ENCODE measurements around the gene ARFIP1.

Gene ARFIP1

DNA sequence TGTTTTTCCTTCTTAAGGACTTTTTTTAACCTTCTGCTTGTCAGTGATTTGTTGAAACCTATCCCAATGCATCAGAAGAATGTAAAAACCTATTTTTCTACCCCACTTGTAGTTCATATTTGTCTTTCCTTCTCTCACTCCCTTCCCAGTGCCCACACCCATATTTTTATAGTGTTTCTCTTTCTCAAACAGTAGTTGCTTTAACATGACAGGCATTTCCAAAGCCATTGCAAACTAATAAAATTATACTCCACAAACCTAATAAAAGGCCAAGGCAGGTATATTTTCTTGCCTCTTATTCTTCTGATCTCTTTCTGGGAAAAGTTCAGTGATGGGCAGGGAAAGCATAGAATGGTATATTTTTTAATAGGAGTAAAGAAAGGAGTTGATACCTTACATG lies 120.6 kb downstream of the ARFIP1 start:
- no peak for DNase-seq

GRCh38 chr4:152901205-152901604 lies 121.5 kb downstream of the ARFIP1 start:
- DNase-seq: no peak

GRCh38 chr4:152903658-152904057 lies 123.9 kb downstream of the ARFIP1 start:
- no peak for DNase-seq

DNA sequence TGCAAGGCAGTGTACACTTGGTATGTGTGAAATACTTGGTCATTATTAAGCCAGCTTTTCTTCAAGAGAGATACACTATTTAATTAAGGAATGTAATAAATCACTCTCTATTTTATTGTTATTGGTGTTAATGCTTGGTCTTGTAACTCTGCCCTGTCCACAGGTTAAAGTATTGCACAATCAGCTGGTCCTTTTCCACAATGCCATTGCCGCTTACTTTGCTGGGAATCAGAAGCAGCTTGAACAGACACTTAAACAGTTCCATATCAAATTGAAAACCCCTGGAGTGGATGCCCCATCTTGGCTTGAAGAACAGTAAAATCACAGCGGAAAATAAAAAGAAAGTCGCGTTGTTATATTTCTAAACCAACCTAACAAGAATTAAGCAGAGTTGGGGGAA lies 130.1 kb downstream of the ARFIP1 start:
- DNase-seq: no peak

GRCh38 chr4:152910521-152910920 lies 130.8 kb downstream of the ARFIP1 start:
- DNase-seq: no peak

DNA sequence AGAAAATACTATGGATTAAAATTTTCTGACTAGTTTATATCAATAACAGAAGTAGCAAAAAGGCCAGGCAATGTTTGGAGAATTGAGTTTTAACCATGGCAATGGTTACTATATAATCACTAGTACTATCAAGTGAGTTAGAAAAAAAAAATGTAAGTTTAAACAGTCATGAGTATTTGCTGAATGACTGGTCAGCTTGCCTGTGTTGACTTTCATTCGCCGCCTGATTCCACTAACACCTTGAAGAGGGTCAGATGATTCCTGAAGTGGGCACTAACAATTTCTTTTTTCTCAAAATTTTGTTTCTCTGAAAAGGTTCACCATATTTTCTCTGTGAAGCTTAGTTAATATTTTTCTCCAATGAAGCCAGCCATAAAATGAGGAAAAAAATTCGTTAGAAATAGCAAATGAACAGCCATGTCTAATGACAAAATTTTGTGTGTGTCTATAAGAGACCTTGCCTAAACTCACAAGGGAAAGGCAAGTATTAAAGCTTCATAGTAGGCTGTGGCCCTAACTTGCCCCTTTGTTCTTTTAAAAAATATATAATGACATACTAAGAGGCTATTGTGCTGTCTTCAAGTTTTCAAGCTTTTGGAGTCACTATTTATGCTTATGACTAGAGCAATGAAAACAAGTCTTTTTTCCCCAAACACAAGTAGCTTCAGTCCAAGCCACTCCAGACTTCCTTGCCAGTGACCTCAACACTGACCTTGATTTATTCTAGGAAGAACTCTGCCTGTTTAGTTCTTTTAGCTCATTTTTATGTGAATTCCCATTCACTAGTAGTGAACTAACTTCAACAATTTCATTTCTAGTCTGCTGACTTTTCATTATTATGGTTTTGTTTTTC lies 138.0 kb downstream of the ARFIP1 start:
- no peak for DNase-seq

GRCh38 chr4:152919826-152920225 lies 140.1 kb downstream of the ARFIP1 start:
- DNase-seq: no peak

DNA sequence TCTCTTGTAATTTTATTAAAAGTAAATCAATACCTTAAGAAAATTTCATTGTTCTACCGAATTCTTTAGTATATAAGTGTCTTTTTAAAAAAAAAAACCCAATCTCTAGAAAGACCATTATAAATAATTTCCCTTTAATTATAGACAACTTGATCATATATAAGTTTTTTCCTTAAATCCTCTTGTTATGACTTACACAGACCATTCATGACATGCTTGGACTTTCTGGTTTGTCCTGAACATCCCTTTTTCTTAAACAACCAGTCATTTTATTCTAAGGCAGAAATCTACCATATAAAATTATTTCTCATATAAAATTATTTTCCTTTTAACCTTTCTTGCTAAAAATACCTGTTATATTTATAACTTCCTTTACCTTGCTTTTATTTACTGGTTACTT lies 141.0 kb downstream of the ARFIP1 start:
- DNase-seq: no peak

DNA sequence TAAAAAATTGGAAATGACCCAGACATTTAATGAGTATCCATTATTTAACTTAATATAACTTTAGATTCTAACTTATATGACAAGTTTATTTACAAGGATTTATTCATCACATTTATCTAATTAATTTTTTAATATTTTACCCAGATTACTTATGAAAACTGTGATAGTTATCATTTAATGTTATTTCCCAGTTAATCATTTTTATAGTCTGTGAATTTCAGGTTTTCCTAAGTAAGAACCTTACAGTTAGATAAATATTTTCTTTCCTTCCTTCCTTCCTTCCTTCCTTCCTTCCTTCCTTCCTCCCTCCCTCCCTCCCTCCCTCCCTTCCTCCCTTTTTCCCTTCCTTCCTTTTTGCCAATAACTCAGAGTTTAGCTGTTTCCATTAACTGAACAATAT lies 141.5 kb downstream of the ARFIP1 start:
- DNase-seq: no peak

- DNase-seq: no peak
Measured at GRCh38 chr4:152925851-152926250, 146.1 kb downstream of the ARFIP1 start.

- DNase-seq: no peak
Measured at GRCh38 chr4:152926959-152927358, 147.2 kb downstream of the ARFIP1 start.

- DNase-seq: no peak
Measured at GRCh38 chr4:152927737-152928136, 148.0 kb downstream of the ARFIP1 start.

- DNase-seq: no peak
Measured at GRCh38 chr4:152928286-152928685, 148.5 kb downstream of the ARFIP1 start.

- DNase-seq: no peak
Measured at GRCh38 chr4:152929888-152930287, 150.1 kb downstream of the ARFIP1 start.

- DNase-seq: no peak
Measured at GRCh38 chr4:152935143-152935542, 155.4 kb downstream of the ARFIP1 start.

- DNase-seq: peak; percentile 55
Measured at GRCh38 chr4:152935631-152936445, 156.1 kb downstream of the ARFIP1 start, which contains the start of gene FHDC1. Gene FHDC1 (plus strand): TSS chr4:152936323. CDS start chr4:152943058, 6,735 bp downstream.

- DNase-seq: no peak
Measured at GRCh38 chr4:152936446-152937335, 156.9 kb downstream of the ARFIP1 start.

DNA sequence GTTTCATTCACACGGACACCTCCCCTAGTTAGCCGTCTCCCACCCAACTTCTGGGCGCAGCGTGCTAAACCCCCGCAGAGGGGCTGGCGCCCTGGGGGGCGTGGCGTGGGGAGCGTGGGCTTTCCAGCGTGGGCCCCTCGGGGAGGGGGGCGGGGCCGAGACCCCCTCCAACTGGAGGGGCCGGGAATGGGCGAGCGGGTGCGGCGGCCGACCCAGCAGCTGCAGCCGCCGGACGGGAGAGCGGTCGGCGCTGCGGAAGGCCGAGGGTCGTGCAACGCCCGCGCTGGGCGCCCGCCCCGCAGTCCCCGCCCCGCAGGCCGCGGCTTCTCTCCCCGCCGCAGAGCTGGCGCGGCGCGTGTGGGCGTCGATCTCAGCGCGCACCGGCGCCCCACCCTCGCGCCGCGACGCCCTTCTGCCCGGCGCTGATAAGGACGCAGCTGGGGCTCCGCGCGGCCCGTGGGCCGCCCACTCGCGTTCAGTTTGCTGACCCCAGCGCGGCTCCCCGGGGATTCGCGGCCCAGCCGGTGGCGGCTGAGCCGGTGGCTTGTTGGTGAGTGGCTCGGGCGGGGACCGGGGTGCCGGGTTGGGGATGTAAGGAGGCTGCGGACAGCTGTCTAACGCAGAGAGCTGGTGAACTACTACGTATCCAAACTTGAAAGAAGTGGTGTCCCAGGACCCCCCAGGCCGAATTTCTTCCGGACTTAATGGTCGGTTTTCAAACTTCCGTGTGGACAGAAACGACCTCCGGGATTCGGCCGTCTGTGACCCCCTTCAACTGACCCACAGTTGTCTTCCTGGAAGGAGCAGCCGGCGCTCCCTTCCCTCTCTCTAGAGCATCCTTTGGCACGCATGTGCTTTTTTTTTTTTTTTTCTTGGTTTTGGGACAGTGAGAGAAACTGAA lies 157.8 kb downstream of the ARFIP1 start:
- no peak for DNase-seq

- no peak for DNase-seq
Measured at GRCh38 chr4:152938237-152938947, 158.6 kb downstream of the ARFIP1 start.

DNA sequence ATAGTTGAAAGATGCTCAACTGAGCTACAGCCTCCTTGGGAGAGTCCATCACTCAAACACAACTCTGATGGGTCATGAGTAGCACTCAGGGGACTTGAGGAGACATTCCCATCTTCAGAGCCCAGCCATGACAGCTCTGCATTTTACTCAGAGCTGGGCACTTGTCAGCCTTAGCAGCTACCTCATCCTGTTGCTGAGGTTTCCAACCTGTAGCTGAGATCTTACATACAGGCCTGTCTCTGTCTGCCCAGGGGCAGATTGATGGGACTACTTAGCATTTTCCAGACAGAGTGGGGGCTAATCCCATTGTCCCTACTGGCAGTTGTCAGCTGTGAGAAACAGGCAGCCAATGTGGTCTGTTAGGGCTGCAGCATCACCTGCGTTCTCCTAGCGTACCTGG lies 159.9 kb downstream of the ARFIP1 start:
- no peak for DNase-seq

DNA sequence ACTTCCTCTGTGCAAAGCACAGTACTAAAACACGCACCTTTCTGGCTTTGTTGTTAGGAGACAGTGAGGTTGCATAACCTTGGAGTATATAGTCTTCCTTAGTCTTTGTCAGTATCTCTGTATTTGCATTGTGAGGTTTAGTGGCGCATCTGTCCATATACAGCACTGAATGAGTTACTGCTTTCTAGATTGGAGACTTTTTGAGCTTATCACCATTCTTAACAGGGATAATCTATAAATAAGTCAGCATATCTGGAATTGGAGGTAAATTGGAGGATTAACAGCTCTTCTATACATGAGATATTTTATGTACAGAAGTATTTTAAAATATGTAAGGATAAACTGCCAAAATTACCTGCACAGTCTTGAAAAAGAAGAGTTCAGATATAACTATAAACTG lies 160.7 kb downstream of the ARFIP1 start:
- DNase-seq: no peak
